GM10248 (cell line): ENCODE data around the gene GRIK3.

Experiments
- CTCF ChIA-PET: fragments of 300-600 bp; sonication (Branson Sonifier 250); formaldehyde crosslinking; extraction: SDS; loops from one replicate; lab custom pipeline; 2021; ENCODE audit warnings: antibody characterized with exemption; lab: Yijun Ruan, JAX
- POLR2A ChIA-PET: fragments of 350-650 bp; sonication (Branson Sonifier 250); formaldehyde crosslinking; extraction: SDS; loops from one replicate; lab custom pipeline; 2020; ENCODE audit warnings: antibody characterized with exemption; lab: Yijun Ruan, JAX
- DNase-seq: peaks from one replicate; pipeline ENCODE4 v3.0.0; 2012; ENCODE audit errors: extremely low spot score
- CTCF ChIP-seq: IDR thresholded peaks from 2 replicates; pipeline ENCODE4 v1.5.1; 2012; ENCODE audit warnings: mild to moderate bottlenecking, low read depth; ENCODE audit errors: extremely low read depth, missing control alignments, control extremely low read depth

Gene GRIK3

GRCh38 chr1:36847186-36847585 is 187.1 kb downstream of the GRIK3 start:
- ChIA-PET CTCF (interaction anchor here (1.1 to 2.6 kb wide), 3 partner anchors 10 to 17 kb away, joined by 3 to 9 read pairs (median 5); no protein-coding TSS in a partner anchor), POLR2A (no interaction called here)
- no peak for DNase-seq
- no peak for TF ChIP-seq CTCF

GRCh38 chr1:36846357-36846756 is 188.0 kb downstream of the GRIK3 start:
- DNase-seq: no peak
- POLR2A ChIA-PET: no interaction called here
- TF ChIP-seq CTCF: no peak
- CTCF ChIA-PET: interaction anchor here (1.7 kb wide), 1 partner anchor 18 kb away, joined by 5 read pairs; no protein-coding TSS in a partner anchor

GRCh38 chr1:36845802-36846201 is 188.5 kb downstream of the GRIK3 start:
- CTCF ChIA-PET: interaction anchor here (1.7 kb wide), 1 partner anchor 19 kb away, joined by 5 read pairs; no protein-coding TSS in a partner anchor

GRCh38 chr1:36844917-36845316 is 189.4 kb downstream of the GRIK3 start:
- CTCF ChIA-PET: interaction anchor here (1.5 kb wide), 1 partner anchor 16 kb away, joined by 3 read pairs; no protein-coding TSS in a partner anchor
- POLR2A ChIA-PET: no interaction called here
- no peak for DNase-seq

More at GRCh38 chr1:36845802-36846201, 188.5 kb downstream of the GRIK3 start:
- no peak for TF ChIP-seq CTCF
- POLR2A ChIA-PET: no interaction called here
- no peak for DNase-seq

GRCh38 chr1:36843906-36844610 is 190.3 kb downstream of the GRIK3 start:
- CTCF ChIA-PET: interaction anchor here (1.5 kb wide), 1 partner anchor 16 kb away, joined by 3 read pairs; no protein-coding TSS in a partner anchor
- POLR2A ChIA-PET: no interaction called here

More at GRCh38 chr1:36844917-36845316, 189.4 kb downstream of the GRIK3 start:
- no peak for TF ChIP-seq CTCF

GRCh38 chr1:36843027-36843426 is 191.3 kb downstream of the GRIK3 start:
- POLR2A ChIA-PET: no interaction called here
- no peak for DNase-seq
- CTCF ChIA-PET: no interaction called here
- TF ChIP-seq CTCF: no peak

More at GRCh38 chr1:36843906-36844610, 190.3 kb downstream of the GRIK3 start:
- DNase-seq: no peak
- TF ChIP-seq CTCF: no peak
